Measurements from ENCODE around the gene CEP44.
"Not testable (repeated sequence)": the region's sequence is repeated elsewhere in the genome, so short reads cannot be mapped to it uniquely, and the experiment has no call there.

The CEP44 gene, protein sequence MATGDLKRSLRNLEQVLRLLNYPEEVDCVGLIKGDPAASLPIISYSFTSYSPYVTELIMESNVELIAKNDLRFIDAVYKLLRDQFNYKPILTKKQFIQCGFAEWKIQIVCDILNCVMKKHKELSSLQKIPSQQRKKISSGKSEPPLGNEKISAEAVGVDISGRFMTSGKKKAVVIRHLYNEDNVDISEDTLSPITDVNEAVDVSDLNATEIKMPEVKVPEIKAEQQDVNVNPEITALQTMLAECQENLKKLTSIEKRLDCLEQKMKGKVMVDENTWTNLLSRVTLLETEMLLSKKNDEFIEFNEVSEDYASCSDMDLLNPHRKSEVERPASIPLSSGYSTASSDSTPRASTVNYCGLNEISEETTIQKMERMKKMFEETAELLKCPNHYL

DNA sequence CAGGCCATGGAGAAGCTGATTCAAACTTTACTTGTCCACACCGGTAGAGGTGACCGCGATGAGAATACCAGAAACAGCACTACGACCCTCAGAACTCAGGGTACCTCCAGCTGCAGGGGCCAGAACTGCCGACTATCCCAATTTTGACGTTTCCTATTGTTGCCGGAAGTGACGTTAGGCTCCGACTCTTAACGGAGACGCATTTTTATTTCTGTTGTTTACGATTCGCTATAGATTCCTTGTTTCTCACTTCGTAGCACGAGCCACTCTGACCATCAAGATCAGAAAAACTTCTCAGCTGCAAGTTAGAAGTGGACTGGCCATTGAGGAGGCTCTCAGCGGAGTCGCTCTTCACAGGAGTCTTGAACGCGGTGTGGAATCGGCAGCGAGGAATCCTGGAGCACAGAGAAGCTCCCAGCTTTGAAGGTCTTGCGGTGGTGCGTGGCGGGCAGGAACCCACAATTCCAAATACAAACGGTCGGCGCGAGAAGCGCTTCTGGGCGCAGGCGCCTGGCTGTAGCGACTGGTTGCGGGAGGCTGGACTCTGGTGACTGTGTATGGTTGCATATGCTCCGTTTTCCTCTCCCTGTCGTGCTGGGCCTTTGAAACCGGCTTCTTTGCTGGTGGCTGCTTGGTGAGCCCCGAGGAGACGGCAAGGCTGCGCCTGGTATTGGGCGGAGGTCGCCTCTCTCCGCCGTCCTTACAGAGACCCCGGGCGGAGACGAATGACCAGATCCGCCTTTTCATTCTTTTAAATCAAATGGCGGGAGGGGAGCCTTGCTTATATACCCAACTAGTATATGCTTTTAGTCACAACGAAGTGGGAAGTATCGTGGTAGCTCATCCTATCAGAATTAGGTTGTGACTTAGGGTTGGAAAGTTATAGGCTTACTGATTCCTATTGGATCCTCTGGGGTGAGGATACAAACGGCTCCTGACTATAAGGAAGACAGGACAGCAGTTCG, at the start of gene CEP44, which contains the start of gene FBXO8:
CEP44 (plus strand) TSS at position 405 of the 965 bp plus-strand sequence. CDS start 15,211 bp downstream, outside the sequence.
FBXO8 (minus strand) TSS at position 161 of the 965 bp plus-strand sequence. CDS start 20,575 bp downstream, outside the sequence.
- Mint-ChIP-seq H3K27me3 (ENCODE audit: low read depth) (no peaks in the 10 kb centered on the region), H3K4me3 (peak within 1 kb of the TSS; percentile 90), H3K27ac (peak within 1 kb of the TSS; percentile 100), H3K36me3 (ENCODE audit: low read depth) (peaks cover 15% of the 10 kb centered on the region), H3K9me3 (peaks cover 8% of the 10 kb centered on the region), H3K4me1 (ENCODE audit: low read depth) (peaks cover 33% of the 10 kb centered on the region)

DNA sequence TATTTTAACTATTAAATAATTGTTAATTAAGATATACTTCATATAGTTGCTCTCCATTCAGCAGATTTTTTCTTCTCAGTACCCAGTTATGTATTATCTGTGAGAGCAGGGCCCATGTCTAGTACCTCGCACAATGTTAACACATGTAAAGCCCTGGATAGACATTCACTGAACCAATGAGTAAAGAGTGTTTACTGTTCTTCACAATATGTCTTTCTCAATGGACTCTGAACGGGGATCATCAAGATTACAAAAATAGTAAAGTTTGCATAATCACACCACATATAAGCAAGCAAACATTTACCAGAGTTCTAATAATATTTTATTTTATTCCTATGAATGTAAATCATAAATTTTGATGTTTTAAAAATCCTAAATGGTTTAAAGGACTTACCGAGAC, 47.4 kb upstream of the CEP44 start:
- Mint-ChIP-seq H3K36me3 (ENCODE audit: low read depth) (peaks cover 4% of the 10 kb centered on the region), H3K27me3 (ENCODE audit: low read depth) (no peaks in the 10 kb centered on the region), H3K4me3 (no peak overlapping the region), H3K4me1 (ENCODE audit: low read depth) (no peaks in the 10 kb centered on the region), H3K27ac (no peak overlapping the region), H3K9me3 (no peaks in the 10 kb centered on the region)

DNA sequence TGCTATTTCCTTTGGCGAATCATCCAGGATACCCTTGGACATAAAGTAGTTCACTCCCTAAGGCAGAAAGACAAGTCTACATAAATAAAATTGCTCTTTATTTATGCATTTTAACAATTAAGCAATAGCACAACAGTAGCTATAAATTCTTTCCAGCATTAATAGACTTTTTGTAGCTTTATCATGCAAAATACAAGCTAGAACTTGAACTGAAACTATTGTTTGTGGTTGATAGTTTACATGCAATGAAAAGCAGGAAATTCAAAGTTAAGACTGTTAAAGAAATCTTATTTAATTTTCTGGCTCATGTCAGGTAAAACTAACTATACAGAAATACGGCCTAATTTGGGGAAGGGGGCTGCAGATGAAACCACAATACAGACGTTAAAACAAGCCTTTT, 42.5 kb upstream of the CEP44 start:
- Mint-ChIP-seq H3K9me3 (no peaks in the 10 kb centered on the region), H3K36me3 (ENCODE audit: low read depth) (peaks cover 4% of the 10 kb centered on the region), H3K27ac (no peak overlapping the region), H3K4me3 (no peak overlapping the region), H3K4me1 (ENCODE audit: low read depth) (no peaks in the 10 kb centered on the region), H3K27me3 (ENCODE audit: low read depth) (no peaks in the 10 kb centered on the region)

- Mint-ChIP-seq H3K4me3 (no peak overlapping the region), H3K27ac (no peak overlapping the region), H3K36me3 (ENCODE audit: low read depth) (no peaks in the 10 kb centered on the region), H3K27me3 (ENCODE audit: low read depth) (no peaks in the 10 kb centered on the region), H3K9me3 (no peaks in the 10 kb centered on the region), H3K4me1 (ENCODE audit: low read depth) (no peaks in the 10 kb centered on the region)
These were observed 39.3 kb upstream of the CEP44 start for GRCh38 chr4:174244441-174244840.

- Mint-ChIP-seq H3K36me3 (ENCODE audit: low read depth) (peaks cover 2% of the 10 kb centered on the region), H3K27ac (no peak overlapping the region), H3K4me1 (ENCODE audit: low read depth) (no peaks in the 10 kb centered on the region), H3K4me3 (no peak overlapping the region), H3K9me3 (no peaks in the 10 kb centered on the region), H3K27me3 (ENCODE audit: low read depth) (no peaks in the 10 kb centered on the region)
These were observed 38.0 kb upstream of the CEP44 start for GRCh38 chr4:174245714-174246113.

GRCh38 chr4:174248407-174248806, 35.3 kb upstream of the CEP44 start:
- no peaks in the 10 kb centered on the region for H3K9me3 Mint-ChIP-seq
- no peaks in the 10 kb centered on the region for H3K27me3 Mint-ChIP-seq (ENCODE audit: low read depth)
- H3K36me3 Mint-ChIP-seq (ENCODE audit: low read depth): peaks cover 2% of the 10 kb centered on the region
- H3K4me1 Mint-ChIP-seq (ENCODE audit: low read depth): peaks cover 3% of the 10 kb centered on the region
- H3K4me3 Mint-ChIP-seq: no peak overlapping the region
- no peak overlapping the region for H3K27ac Mint-ChIP-seq

DNA sequence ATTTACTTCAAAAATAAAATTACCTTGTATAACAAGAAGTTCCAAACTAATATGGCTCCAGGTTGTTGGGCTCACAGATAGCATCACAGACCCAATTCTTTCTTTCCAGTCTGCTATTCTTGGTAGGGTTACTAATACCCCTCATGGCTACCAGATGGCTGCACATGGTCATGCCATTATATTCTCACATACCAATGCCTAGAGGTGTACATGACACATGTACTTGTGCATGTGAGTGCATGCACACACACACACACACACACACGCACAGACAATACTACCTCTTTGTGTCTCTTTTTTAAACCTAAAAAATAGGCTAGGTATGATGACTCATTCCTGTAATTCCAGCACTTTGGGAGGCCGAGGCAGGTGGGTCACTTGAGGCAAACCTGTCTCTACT, 31.3 kb upstream of the CEP44 start:
- no peak overlapping the region for H3K27ac Mint-ChIP-seq
- H3K4me1 Mint-ChIP-seq (ENCODE audit: low read depth): peaks cover 3% of the 10 kb centered on the region
- H3K4me3 Mint-ChIP-seq: no peak overlapping the region
- H3K36me3 Mint-ChIP-seq (ENCODE audit: low read depth): peaks cover 5% of the 10 kb centered on the region
- no peaks in the 10 kb centered on the region for H3K9me3 Mint-ChIP-seq
- no peaks in the 10 kb centered on the region for H3K27me3 Mint-ChIP-seq (ENCODE audit: low read depth)

GRCh38 chr4:174254613-174255012, 29.1 kb upstream of the CEP44 start:
- Mint-ChIP-seq H3K4me1 (ENCODE audit: low read depth) (peaks cover 3% of the 10 kb centered on the region), H3K27ac (no peak overlapping the region), H3K9me3 (no peaks in the 10 kb centered on the region), H3K36me3 (ENCODE audit: low read depth) (peaks cover 5% of the 10 kb centered on the region), H3K4me3 (no peak overlapping the region), H3K27me3 (ENCODE audit: low read depth) (no peaks in the 10 kb centered on the region)

DNA sequence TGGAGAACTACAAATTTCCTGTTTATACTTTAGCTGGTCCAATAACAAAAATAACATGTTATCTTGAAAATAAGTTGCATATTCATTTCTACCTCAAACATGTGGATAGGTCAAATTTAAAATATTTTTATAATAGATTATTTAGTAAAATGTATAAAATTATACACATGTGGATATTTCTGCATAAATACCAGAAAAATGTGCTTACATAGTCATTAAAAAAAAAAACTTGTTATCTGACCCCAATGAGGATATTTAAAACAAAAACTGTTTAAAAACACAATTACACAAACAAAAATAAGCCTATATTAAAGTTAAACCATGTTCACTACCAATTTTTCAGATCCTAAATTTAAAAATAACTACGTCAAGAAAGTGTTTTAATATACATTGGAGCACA, 28.3 kb upstream of the CEP44 start:
- H3K4me1 Mint-ChIP-seq (ENCODE audit: low read depth): peaks cover 3% of the 10 kb centered on the region
- H3K4me3 Mint-ChIP-seq: no peak overlapping the region
- peaks cover 3% of the 10 kb centered on the region for H3K36me3 Mint-ChIP-seq (ENCODE audit: low read depth)
- H3K9me3 Mint-ChIP-seq: no peaks in the 10 kb centered on the region
- no peaks in the 10 kb centered on the region for H3K27me3 Mint-ChIP-seq (ENCODE audit: low read depth)
- H3K27ac Mint-ChIP-seq: no peak overlapping the region

GRCh38 chr4:174255786-174256185, 27.9 kb upstream of the CEP44 start:
- no peak overlapping the region for H3K27ac Mint-ChIP-seq
- no peaks in the 10 kb centered on the region for H3K9me3 Mint-ChIP-seq
- peaks cover 3% of the 10 kb centered on the region for H3K36me3 Mint-ChIP-seq (ENCODE audit: low read depth)
- H3K4me3 Mint-ChIP-seq: no peak overlapping the region
- H3K27me3 Mint-ChIP-seq (ENCODE audit: low read depth): no peaks in the 10 kb centered on the region
- H3K4me1 Mint-ChIP-seq (ENCODE audit: low read depth): peaks cover 3% of the 10 kb centered on the region

GRCh38 chr4:174256277-174256713, 27.4 kb upstream of the CEP44 start:
- H3K9me3 Mint-ChIP-seq: no peaks in the 10 kb centered on the region
- H3K27ac Mint-ChIP-seq: no peak overlapping the region
- H3K36me3 Mint-ChIP-seq (ENCODE audit: low read depth): peaks cover 3% of the 10 kb centered on the region
- no peaks in the 10 kb centered on the region for H3K27me3 Mint-ChIP-seq (ENCODE audit: low read depth)
- H3K4me3 Mint-ChIP-seq: no peak overlapping the region
- H3K4me1 Mint-ChIP-seq (ENCODE audit: low read depth): peaks cover 3% of the 10 kb centered on the region

DNA sequence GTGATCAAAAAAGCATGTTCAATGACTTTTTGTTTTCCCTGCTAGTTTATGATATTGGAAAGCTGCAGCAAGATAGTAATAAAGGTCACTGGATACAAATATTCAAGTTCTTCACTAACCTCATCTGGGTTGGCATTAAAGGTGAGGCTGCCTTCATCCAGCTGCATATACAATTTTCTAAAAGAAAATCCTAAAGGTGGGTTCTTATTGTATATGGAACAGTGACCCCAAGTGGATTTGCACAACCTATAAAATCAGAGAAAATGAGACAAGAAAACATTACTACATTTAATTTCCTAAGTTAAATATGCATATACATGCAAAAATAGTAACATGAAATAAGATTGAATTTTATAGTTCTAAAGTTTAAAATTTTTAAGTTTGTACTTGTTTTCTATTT, 24.1 kb upstream of the CEP44 start:
- peaks cover 3% of the 10 kb centered on the region for H3K36me3 Mint-ChIP-seq (ENCODE audit: low read depth)
- H3K4me1 Mint-ChIP-seq (ENCODE audit: low read depth): no peaks in the 10 kb centered on the region
- no peak overlapping the region for H3K4me3 Mint-ChIP-seq
- H3K27me3 Mint-ChIP-seq (ENCODE audit: low read depth): no peaks in the 10 kb centered on the region
- H3K9me3 Mint-ChIP-seq: no peaks in the 10 kb centered on the region
- H3K27ac Mint-ChIP-seq: no peak overlapping the region

GRCh38 chr4:174260099-174260498, 23.6 kb upstream of the CEP44 start:
- no peaks in the 10 kb centered on the region for H3K4me1 Mint-ChIP-seq (ENCODE audit: low read depth)
- no peaks in the 10 kb centered on the region for H3K27me3 Mint-ChIP-seq (ENCODE audit: low read depth)
- no peak overlapping the region for H3K4me3 Mint-ChIP-seq
- peaks cover 3% of the 10 kb centered on the region for H3K36me3 Mint-ChIP-seq (ENCODE audit: low read depth)
- no peaks in the 10 kb centered on the region for H3K9me3 Mint-ChIP-seq
- no peak overlapping the region for H3K27ac Mint-ChIP-seq

DNA sequence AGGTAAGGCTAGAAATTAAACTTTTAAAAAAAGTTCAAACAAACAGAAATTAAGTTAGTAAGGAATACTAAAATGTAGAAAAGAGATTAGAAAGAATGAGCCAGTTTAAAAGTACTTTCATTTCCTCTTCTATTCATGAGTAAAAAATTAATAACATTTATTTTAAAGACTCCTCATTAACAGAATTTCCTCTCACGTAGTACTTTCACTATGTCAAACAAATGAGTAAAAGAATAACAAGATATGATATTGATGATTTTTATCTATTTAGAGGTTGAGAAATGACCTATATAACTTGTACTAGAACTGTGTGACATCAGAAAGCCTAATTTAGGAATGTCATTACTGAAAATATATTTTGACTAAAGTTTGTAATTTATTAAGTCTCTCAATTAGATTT, 22.3 kb upstream of the CEP44 start:
- H3K27me3 Mint-ChIP-seq (ENCODE audit: low read depth); H3K4me3 Mint-ChIP-seq; H3K4me1 Mint-ChIP-seq (ENCODE audit: low read depth); H3K27ac Mint-ChIP-seq; H3K9me3 Mint-ChIP-seq; H3K36me3 Mint-ChIP-seq (ENCODE audit: low read depth): not testable (repeated sequence)
